ENCODE data around the gene ABCA3. TPM values are rescaled to one million over a fixed set of nuclear protein-coding genes. Genes with fewer than 3 reads are reported as not detected.

ABCA3 gene
- total RNA-seq, 4 donors from 2014 or later, result 14.9 to 22.2 (median 15.8) TPM

DNA sequence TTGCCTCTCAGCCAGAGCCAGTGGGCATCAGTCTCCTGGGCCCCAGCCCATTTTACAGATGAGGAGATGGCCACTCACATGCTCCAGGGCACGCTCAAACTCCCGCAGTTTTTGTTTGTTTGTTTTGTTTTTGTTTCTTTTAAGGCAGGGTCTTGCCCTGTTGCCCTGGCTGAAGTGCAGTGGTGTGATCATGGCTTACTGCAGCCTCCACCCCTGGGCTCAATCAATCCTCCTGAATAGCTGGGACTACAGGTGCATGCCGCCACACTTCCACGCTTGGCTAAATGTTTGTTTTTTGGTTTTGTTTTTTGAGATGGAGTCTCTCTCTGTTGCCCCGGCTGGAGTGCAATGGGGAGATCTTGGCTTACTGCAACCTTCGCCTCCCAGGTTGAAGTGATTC lies 113.6 kb downstream of the ABCA3 start:
- H3K9me3 ChIP-seq, result no peaks in the 10 kb centered on the region
- DNase-seq (ENCODE audit: low spot score in 2 of 2), result no peak
- TF ChIP-seq, protein P1, sequence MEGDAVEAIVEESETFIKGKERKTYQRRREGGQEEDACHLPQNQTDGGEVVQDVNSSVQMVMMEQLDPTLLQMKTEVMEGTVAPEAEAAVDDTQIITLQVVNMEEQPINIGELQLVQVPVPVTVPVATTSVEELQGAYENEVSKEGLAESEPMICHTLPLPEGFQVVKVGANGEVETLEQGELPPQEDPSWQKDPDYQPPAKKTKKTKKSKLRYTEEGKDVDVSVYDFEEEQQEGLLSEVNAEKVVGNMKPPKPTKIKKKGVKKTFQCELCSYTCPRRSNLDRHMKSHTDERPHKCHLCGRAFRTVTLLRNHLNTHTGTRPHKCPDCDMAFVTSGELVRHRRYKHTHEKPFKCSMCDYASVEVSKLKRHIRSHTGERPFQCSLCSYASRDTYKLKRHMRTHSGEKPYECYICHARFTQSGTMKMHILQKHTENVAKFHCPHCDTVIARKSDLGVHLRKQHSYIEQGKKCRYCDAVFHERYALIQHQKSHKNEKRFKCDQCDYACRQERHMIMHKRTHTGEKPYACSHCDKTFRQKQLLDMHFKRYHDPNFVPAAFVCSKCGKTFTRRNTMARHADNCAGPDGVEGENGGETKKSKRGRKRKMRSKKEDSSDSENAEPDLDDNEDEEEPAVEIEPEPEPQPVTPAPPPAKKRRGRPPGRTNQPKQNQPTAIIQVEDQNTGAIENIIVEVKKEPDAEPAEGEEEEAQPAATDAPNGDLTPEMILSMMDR (IDR thresholded peaks at IDR 0.05), result no peak
- H3K27me3 ChIP-seq, result no peaks in the 10 kb centered on the region
- no peak overlapping the region for H3K27ac ChIP-seq
- no peak overlapping the region for H3K4me3 ChIP-seq
- peaks cover 0 to 54% (median 20%) of the 10 kb centered on the region in 3 donors for H3K36me3 ChIP-seq
- WGBS, 2 donors, result 83 to 90% methylated on average over 6 of the region's 6 CpGs
- peaks cover 0 to 34% (median 12%) of the 10 kb centered on the region in 4 donors for H3K4me1 ChIP-seq

DNA sequence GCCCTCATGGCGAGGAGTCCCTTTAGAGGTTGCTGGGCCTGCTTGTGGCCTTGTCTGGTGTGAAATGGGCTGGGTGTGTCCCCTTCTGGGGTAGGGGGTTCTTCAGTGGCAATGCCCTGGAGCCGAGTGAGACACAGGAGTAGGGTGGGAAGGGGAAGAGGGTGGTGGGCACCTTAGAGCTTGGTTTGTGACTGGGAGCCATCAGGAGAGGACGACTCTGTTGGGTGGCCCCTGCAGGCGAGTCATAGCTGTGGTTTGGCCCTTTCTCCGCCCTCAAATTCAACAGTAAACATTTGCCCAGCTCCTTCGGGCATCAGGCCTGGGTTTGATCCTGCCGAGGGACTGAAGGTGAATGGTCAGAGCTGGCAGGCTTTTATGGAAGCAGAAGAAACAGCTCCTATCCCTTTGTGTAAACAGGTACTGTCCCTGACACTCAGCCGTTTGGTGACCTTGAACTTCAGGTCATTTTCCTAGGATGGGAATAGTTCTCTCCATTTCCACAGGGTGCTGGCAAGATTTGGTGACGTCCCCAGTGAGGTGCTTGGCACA lies 114.2 kb downstream of the ABCA3 start:
- no peak for TF ChIP-seq EP300 (IDR thresholded peaks at IDR 0.05)
- TF ChIP-seq, protein P1 (IDR thresholded peaks at IDR 0.05), result no peak
- TF ChIP-seq POLR2A (IDR thresholded peaks at IDR 0.05), result no peak
- Histone ChIP-seq H3K36me3 (peaks cover 0 to 48% (median 15%) of the 10 kb centered on the region in 3 donors), H3K27me3 (no peaks in the 10 kb centered on the region), H3K4me3 (no peak overlapping the region), H3K27ac (no peak overlapping the region), H3K9me3 (no peaks in the 10 kb centered on the region), H3K4me1 (peaks cover 0 to 34% (median 12%) of the 10 kb centered on the region in 4 donors)
- 63 to 71% methylated on average over 9 of the region's 9 CpGs for WGBS, 2 donors
- DNase-seq (ENCODE audit: low spot score in 2 of 2), result no peak

Small RNA genes within 50 kb of the gene (small RNA-seq; reads per million reads assigned to genes)
- gene MIR3677, result not detected
- not detected for gene MIR4717

Other genes starting within 250 kb of the ABCA3 start
- 100 to 1,000 TPM; 207 to 542 (median 381) TPM for gene PKD1, start 204.8 kb downstream of the ABCA3 start, total RNA-seq
- gene RAB26, start 192.1 kb downstream of the ABCA3 start, total RNA-seq, result not detected
- gene TRAF7, start 184.9 kb downstream of the ABCA3 start, total RNA-seq, result 10 to 100 TPM; 29.1 to 53.7 (median 38.4) TPM
- under 1 TPM in 3 of 4 donors, not detected in 1; 0.20 to 0.63 (median 0.30) TPM for gene CASKIN1, start 144.1 kb downstream of the ABCA3 start, total RNA-seq
- gene MLST8, start 135.3 kb downstream of the ABCA3 start, total RNA-seq, result 10 to 100 TPM; 28.8 to 73.8 (median 43.8) TPM
- 100 to 1,000 TPM in 1 of 4 donors, 10 to 100 TPM in 3; 19.8 to 203 (median 24.4) TPM for gene BRICD5, start 129.9 kb downstream of the ABCA3 start, total RNA-seq
- 10 to 100 TPM; 13.1 to 27.0 (median 23.2) TPM for gene PGP, start 125.9 kb downstream of the ABCA3 start, total RNA-seq
- 10 to 100 TPM; 30.6 to 60.6 (median 45.2) TPM for gene E4F1, start 117.1 kb downstream of the ABCA3 start, total RNA-seq
- gene DNASE1L2, start 104.3 kb downstream of the ABCA3 start, total RNA-seq, result 1 to 10 TPM in 1 of 4 donors, under 1 TPM in 3; 0.39 to 5.4 (median 0.64) TPM
- 10 to 100 TPM; 74.3 to 94.7 (median 81.5) TPM for gene ECI1, start 89.1 kb downstream of the ABCA3 start, total RNA-seq
- gene RNPS1, start 72.6 kb downstream of the ABCA3 start, total RNA-seq, result 100 to 1,000 TPM; 101 to 127 (median 114) TPM
- gene CCNF, start 88.7 kb upstream of the ABCA3 start, total RNA-seq, result 1 to 10 TPM; 1.6 to 3.0 (median 2.0) TPM
- gene TEDC2, start 119.4 kb upstream of the ABCA3 start, total RNA-seq, result 1 to 10 TPM in 3 of 4 donors, not detected in 1; 1.3 to 2.5 (median 1.8) TPM
- under 1 TPM in 1 of 4 donors, not detected in 3; 0.39 TPM for gene NTN3, start 130.6 kb upstream of the ABCA3 start, total RNA-seq
- 10 to 100 TPM; 12.0 to 18.3 (median 16.3) TPM for gene TBC1D24, start 134.4 kb upstream of the ABCA3 start, total RNA-seq
- gene ATP6V0C, start 173.2 kb upstream of the ABCA3 start, total RNA-seq, result 10 to 100 TPM; 48.1 to 73.0 (median 61.1) TPM
- 10 to 100 TPM; 40.4 to 64.5 (median 55.2) TPM for gene AMDHD2, start 179.6 kb upstream of the ABCA3 start, total RNA-seq
- gene CEMP1, start 190.7 kb upstream of the ABCA3 start, total RNA-seq, result not detected
- gene PDPK1, start 197.3 kb upstream of the ABCA3 start, total RNA-seq, result 10 to 100 TPM; 28.6 to 41.7 (median 32.4) TPM

All from tibial nerve (tissue), 4 donors.